ENCODE measurements around the gene AFTPH. TPM values are rescaled to one million over a fixed set of nuclear protein-coding genes. Genes with fewer than 3 reads are reported as not detected.
"Not testable (repeated sequence)": the region's sequence is repeated elsewhere in the genome, so short reads cannot be mapped to it uniquely, and the experiment has no call there.

Gene AFTPH
- total RNA-seq, 2 experiments from 2014 or later, result 26.3 to 27.2 TPM

DNA sequence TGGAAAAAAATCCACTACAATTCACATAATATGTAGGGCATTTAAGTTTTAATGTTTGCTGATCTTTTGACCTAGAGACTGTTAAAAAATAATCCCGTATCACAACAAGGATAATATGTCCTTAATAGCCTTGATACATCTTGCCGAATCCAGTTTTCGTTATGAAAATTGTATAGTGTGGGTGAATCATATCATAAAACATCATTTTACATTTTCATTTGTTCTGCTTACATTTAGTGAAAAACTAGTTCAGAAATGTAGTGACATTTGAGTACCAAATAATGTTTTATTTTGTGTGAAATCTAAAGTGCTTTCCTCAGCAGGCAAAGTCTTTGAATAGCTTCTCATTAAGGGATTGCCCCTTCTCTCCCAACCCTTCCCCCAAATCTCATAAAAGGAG, 1.9 kb downstream of the AFTPH start:
- DNase-seq, result no peak
- CTCF ChIA-PET, result interaction anchor here (1.0 to 6.4 kb wide), 3 partner anchors 14 to 306 kb away, joined by 5 to 159 read pairs (median 5); no protein-coding TSS in a partner anchor
- Mint-ChIP-seq H3K27me3 (ENCODE audit: low read depth) (no peaks in the 10 kb centered on the region), H3K4me1 (ENCODE audit: low read depth) (peaks cover 40% of the 10 kb centered on the region), H3K27ac (peak overlapping the region; percentile 22), H3K36me3 (ENCODE audit: low read depth) (peaks cover 8% of the 10 kb centered on the region), H3K4me3 (peak overlapping the region; percentile 99), H3K9me3 (ENCODE audit: insufficient read depth) (no peaks in the 10 kb centered on the region)
- POLR2A ChIA-PET, result no interaction called here
- no peak for ATAC-seq

DNA sequence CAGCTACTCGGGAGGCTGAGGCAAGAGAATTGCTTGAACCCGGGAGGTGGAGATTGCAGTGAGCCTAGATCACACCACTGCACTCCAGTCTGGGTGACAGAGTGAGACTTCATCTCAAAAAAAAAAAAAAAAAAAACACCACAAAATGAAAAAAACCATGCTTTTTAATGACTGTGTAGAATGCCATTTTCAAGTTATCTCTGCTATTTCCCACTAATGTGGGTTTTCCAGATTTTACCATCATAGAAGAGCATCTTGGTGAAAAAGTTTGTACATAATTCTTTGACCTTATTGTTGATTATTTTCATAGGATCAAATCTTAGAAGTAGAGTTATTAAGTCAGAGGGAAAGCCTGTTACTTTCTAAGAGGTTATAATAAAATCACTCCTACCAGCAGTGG, 6.8 kb downstream of the AFTPH start:
- POLR2A ChIA-PET; H3K4me3 Mint-ChIP-seq; H3K27me3 Mint-ChIP-seq (ENCODE audit: low read depth): not testable (repeated sequence)

DNA sequence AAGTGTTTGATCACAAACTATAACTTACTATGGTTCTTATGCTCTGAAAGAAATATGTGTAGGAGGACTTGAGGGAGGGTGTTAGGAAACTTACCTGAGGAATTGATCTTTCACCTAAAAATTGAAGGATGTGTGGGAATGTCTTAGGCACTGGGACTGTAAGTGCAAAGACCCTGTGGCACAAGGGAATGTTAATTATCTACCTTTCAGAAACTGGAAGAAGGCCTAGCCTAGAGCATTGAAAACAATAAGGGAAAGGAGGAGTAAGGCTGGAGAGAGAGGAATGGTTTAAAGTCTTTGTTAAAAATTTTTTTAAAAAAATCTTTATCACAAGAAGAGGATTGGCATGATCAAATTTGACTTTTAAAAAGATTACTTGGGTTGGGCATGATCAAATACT, 7.9 kb downstream of the AFTPH start:
- H3K27ac Mint-ChIP-seq, result no peak overlapping the region
- ChIA-PET POLR2A (interaction anchor here (3.1 kb wide), 1 partner anchor 8 kb away, joined by 18 read pairs; the partner anchor contains the start of gene AFTPH), CTCF (interaction anchor here (1.4 kb wide), 2 partner anchors 9 to 54 kb away, joined by 3 read pairs; no protein-coding TSS in a partner anchor)
- peaks cover 8% of the 10 kb centered on the region for H3K36me3 Mint-ChIP-seq (ENCODE audit: low read depth)
- H3K4me3 Mint-ChIP-seq, result no peak overlapping the region
- H3K9me3 Mint-ChIP-seq (ENCODE audit: insufficient read depth), result no peaks in the 10 kb centered on the region
- no peaks in the 10 kb centered on the region for H3K27me3 Mint-ChIP-seq (ENCODE audit: low read depth)
- ATAC-seq, result no peak
- no peak for DNase-seq
- H3K4me1 Mint-ChIP-seq (ENCODE audit: low read depth), result peaks cover 43% of the 10 kb centered on the region

More for the DNA sequence above, 6.8 kb downstream of the AFTPH start:
- H3K27ac Mint-ChIP-seq; H3K9me3 Mint-ChIP-seq (ENCODE audit: insufficient read depth); ATAC-seq; DNase-seq; CTCF ChIA-PET: not testable (repeated sequence)
- Mint-ChIP-seq H3K36me3 (ENCODE audit: low read depth) (peaks cover 10% of the 10 kb centered on the region), H3K4me1 (ENCODE audit: low read depth) (peaks cover 52% of the 10 kb centered on the region)

DNA sequence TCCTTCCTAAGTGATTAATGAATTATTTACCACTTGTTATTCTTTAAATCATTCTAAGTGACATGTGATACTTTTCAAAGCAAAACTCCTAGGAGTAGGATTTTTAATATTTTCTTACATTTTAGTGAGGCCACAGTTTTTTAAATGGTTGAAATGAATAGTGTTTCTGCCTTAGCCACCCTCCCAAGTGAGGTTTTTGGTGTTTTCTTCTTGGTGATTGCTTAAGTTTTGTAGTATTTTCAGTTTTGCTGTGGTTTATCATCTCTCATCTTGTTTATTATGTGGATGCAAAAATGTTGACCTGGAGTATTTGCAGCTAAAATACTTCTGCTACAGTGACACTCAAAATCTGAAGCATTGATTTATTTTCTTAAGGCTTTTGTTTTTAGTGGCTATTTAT, 9.8 kb downstream of the AFTPH start:
- CTCF ChIA-PET, result interaction anchor here (1.8 kb wide), 1 partner anchor 9 kb away, joined by 6 read pairs; no protein-coding TSS in a partner anchor
- H3K4me3 Mint-ChIP-seq, result no peak overlapping the region
- no peaks in the 10 kb centered on the region for H3K9me3 Mint-ChIP-seq (ENCODE audit: insufficient read depth)
- H3K36me3 Mint-ChIP-seq (ENCODE audit: low read depth), result peaks cover 5% of the 10 kb centered on the region
- H3K27me3 Mint-ChIP-seq (ENCODE audit: low read depth), result no peaks in the 10 kb centered on the region
- peak; percentile 35 for ATAC-seq
- peaks cover 40% of the 10 kb centered on the region for H3K4me1 Mint-ChIP-seq (ENCODE audit: low read depth)
- no peak for DNase-seq
- POLR2A ChIA-PET, result interaction anchor here (3.1 kb wide), 1 partner anchor 10 kb away, joined by 18 read pairs; the partner anchor contains the start of gene AFTPH
- no peak overlapping the region for H3K27ac Mint-ChIP-seq

DNA sequence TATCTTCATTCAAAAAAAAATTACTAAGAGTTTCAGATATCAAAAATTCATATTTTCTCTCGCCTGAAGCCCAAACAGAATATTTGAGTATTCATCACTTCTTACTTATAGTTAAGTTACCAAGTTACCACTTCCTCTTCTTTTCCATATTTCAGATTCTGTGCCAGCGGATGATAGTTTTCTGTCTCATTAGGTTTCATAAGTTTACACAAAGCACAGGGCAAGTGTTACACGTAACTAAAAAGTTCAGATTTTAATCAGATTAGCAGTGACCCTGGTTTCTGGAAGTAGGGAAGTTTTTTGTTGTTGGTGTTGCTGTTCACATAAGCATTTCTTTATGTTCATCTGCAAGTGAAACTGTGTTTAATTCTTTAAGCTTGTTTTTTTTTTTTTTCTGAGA, 10.2 kb downstream of the AFTPH start:
- CTCF ChIA-PET, result interaction anchor here (1.8 kb wide), 1 partner anchor 9 kb away, joined by 6 read pairs; no protein-coding TSS in a partner anchor
- Mint-ChIP-seq H3K4me1 (ENCODE audit: low read depth) (peaks cover 39% of the 10 kb centered on the region), H3K36me3 (ENCODE audit: low read depth) (peaks cover 5% of the 10 kb centered on the region), H3K9me3 (ENCODE audit: insufficient read depth) (no peaks in the 10 kb centered on the region), H3K4me3 (no peak overlapping the region), H3K27ac (no peak overlapping the region), H3K27me3 (ENCODE audit: low read depth) (no peaks in the 10 kb centered on the region)
- no peak for ATAC-seq
- POLR2A ChIA-PET, result interaction anchor here (3.1 kb wide), 1 partner anchor 11 kb away, joined by 18 read pairs; the partner anchor contains the start of gene AFTPH
- no peak for DNase-seq

DNA sequence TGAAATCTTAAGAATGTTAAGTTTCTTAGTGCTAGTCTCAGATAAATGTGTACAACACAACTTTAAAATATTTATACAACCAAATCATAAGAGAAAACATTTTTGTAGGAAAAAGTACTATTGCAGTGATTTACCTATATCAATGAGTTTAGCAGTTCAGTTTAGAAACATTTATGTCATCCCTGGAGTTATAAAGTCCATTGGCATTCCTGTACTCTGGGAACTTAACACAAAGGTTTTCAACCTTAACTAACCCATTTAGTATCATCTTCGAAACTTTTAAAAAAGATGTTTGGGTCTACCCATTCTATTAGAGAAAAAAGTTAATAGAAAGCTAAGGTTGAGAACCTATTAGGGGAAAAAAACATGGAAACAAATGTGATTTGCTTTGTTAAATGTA, 10.9 kb downstream of the AFTPH start:
- H3K27ac Mint-ChIP-seq, result no peak overlapping the region
- H3K36me3 Mint-ChIP-seq (ENCODE audit: low read depth), result peaks cover 5% of the 10 kb centered on the region
- DNase-seq, result no peak
- H3K27me3 Mint-ChIP-seq (ENCODE audit: low read depth), result no peaks in the 10 kb centered on the region
- no peak overlapping the region for H3K4me3 Mint-ChIP-seq
- CTCF ChIA-PET, result no interaction called here
- H3K9me3 Mint-ChIP-seq (ENCODE audit: insufficient read depth), result no peaks in the 10 kb centered on the region
- no peak for ATAC-seq
- POLR2A ChIA-PET, result interaction anchor here (3.1 kb wide), 1 partner anchor 11 kb away, joined by 18 read pairs; the partner anchor contains the start of gene AFTPH
- H3K4me1 Mint-ChIP-seq (ENCODE audit: low read depth), result peaks cover 44% of the 10 kb centered on the region

DNA sequence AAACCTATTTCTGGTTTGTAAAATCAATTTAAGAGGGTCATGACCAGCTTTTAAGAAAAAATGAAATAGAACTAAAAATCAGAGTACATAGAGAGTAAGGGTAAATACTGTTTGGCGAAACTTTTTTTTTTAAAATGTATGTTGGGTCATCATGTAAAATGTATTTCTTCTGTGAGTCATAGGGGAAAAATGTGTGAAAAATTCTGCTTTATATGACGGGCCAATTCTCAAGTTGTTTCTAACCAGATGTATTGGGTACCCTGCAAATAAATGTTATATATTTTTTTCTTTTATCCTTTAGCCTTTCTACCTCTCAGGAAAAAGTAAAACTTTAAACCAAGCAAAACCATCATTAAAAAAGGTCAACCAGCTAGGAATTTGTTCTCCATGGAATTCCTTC, 13.9 kb downstream of the AFTPH start:
- no peak overlapping the region for H3K27ac Mint-ChIP-seq
- H3K4me3 Mint-ChIP-seq, result no peak overlapping the region
- ChIA-PET POLR2A (interaction anchor here (0.6 kb wide), 1 partner anchor 199 kb away, joined by 4 read pairs; no protein-coding TSS in a partner anchor), CTCF (no interaction called here)
- H3K4me1 Mint-ChIP-seq (ENCODE audit: low read depth), result peaks cover 33% of the 10 kb centered on the region
- H3K36me3 Mint-ChIP-seq (ENCODE audit: low read depth), result peaks cover 4% of the 10 kb centered on the region
- DNase-seq (no peak), ATAC-seq (no peak)
- H3K9me3 Mint-ChIP-seq (ENCODE audit: insufficient read depth), result no peaks in the 10 kb centered on the region
- no peaks in the 10 kb centered on the region for H3K27me3 Mint-ChIP-seq (ENCODE audit: low read depth)

DNA sequence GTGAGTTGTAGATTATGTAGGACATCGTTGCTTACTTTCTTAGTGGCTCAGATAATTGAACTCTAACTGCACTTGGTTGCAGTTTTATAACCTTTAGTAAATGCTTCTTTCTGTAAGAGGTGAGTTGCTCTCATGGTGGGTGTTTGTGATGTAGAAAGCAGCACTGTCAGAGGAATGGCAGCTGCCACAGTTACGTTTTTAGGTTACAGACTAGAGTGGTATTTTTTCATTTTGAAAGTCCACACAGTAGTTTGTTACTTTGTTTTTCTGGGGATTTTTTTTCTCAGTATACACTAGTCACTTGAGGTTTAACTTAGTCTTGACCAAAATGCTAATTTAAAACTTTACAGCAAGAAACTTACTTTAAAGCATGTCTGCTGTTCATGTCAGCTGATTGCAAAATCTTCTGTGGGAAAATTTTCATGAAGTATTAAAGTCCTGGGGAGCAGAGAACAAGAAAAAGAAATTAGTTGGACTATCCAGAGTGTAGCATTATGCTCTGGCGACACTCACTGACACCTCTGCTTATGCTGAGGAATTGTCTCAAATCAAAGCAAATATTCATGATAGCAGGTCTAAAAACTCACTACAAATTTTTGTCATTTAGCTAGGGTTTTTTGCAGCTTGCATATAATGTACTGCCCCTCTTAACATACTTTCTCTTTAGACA, 14.8 kb downstream of the AFTPH start:
- ATAC-seq, result no peak
- no peak for DNase-seq
- CTCF ChIA-PET, result interaction anchor here (1.0 to 4.4 kb wide), 7 partner anchors 9 to 334 kb away, joined by 3 to 21 read pairs (median 4); partner anchors contain the start of gene AFTPH
- Mint-ChIP-seq H3K36me3 (ENCODE audit: low read depth) (peaks cover 4% of the 10 kb centered on the region), H3K27me3 (ENCODE audit: low read depth) (no peaks in the 10 kb centered on the region), H3K4me1 (ENCODE audit: low read depth) (peaks cover 25% of the 10 kb centered on the region), H3K9me3 (ENCODE audit: insufficient read depth) (no peaks in the 10 kb centered on the region), H3K27ac (no peak overlapping the region), H3K4me3 (no peak overlapping the region)
- POLR2A ChIA-PET, result no interaction called here

DNA sequence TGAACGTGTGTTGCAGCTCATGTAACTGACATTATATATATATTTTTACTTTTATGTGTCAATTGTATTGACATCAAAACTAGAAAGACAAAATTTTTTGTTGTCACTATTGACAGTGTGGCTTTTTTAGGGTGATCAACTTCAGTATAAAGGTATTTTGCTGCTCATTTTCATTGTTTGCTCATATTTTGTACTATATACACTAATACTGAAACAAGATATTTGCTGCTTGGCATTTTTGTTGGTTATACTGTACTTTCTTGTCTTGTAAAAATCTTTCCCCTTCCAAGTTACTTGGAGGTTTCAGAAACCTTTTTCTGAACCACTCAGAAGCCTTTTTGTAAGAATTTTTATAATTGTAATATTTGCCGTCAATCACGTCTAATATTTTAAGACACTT, 16.5 kb downstream of the AFTPH start:
- Mint-ChIP-seq H3K36me3 (ENCODE audit: low read depth) (peaks cover 4% of the 10 kb centered on the region), H3K9me3 (ENCODE audit: insufficient read depth) (no peaks in the 10 kb centered on the region), H3K27me3 (ENCODE audit: low read depth) (no peaks in the 10 kb centered on the region), H3K27ac (no peak overlapping the region), H3K4me1 (ENCODE audit: low read depth) (peaks cover 17% of the 10 kb centered on the region), H3K4me3 (no peak overlapping the region)
- CTCF ChIA-PET, result interaction anchor here (1.0 to 4.4 kb wide), 4 partner anchors 14 to 23 kb away, joined by 3 to 21 read pairs (median 8); partner anchors contain the start of gene AFTPH
- no peak for ATAC-seq
- no peak for DNase-seq
- POLR2A ChIA-PET, result no interaction called here

DNA sequence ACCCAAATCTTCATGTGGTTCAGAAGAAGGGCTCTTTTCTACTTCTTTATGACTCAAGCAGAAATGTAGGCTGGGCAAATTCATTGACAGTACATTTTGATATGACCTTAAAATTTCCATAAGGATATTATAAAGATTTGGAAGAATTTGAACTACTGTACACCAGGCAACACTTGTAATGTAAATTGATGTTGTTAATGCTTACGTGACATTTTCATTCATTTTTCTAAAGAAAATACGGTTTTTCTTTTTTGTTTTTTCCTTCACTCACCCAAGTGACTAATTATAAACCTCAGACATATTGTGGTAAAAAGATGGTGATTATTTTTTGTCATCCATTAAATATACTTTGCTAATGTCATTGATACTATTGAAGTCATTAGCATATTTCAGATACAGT, 17.4 kb downstream of the AFTPH start:
- Mint-ChIP-seq H3K4me3 (no peak overlapping the region), H3K9me3 (ENCODE audit: insufficient read depth) (no peaks in the 10 kb centered on the region), H3K36me3 (ENCODE audit: low read depth) (no peaks in the 10 kb centered on the region), H3K27me3 (ENCODE audit: low read depth) (no peaks in the 10 kb centered on the region), H3K27ac (no peak overlapping the region), H3K4me1 (ENCODE audit: low read depth) (peaks cover 13% of the 10 kb centered on the region)
- DNase-seq (no peak), ATAC-seq (no peak)
- ChIA-PET CTCF (interaction anchor here (1.0 to 4.4 kb wide), 3 partner anchors 15 to 22 kb away, joined by 3 to 21 read pairs (median 10); partner anchors contain the start of gene AFTPH), POLR2A (interaction anchor here (0.6 kb wide), 1 partner anchor 11 kb away, joined by 4 read pairs; no protein-coding TSS in a partner anchor)

DNA sequence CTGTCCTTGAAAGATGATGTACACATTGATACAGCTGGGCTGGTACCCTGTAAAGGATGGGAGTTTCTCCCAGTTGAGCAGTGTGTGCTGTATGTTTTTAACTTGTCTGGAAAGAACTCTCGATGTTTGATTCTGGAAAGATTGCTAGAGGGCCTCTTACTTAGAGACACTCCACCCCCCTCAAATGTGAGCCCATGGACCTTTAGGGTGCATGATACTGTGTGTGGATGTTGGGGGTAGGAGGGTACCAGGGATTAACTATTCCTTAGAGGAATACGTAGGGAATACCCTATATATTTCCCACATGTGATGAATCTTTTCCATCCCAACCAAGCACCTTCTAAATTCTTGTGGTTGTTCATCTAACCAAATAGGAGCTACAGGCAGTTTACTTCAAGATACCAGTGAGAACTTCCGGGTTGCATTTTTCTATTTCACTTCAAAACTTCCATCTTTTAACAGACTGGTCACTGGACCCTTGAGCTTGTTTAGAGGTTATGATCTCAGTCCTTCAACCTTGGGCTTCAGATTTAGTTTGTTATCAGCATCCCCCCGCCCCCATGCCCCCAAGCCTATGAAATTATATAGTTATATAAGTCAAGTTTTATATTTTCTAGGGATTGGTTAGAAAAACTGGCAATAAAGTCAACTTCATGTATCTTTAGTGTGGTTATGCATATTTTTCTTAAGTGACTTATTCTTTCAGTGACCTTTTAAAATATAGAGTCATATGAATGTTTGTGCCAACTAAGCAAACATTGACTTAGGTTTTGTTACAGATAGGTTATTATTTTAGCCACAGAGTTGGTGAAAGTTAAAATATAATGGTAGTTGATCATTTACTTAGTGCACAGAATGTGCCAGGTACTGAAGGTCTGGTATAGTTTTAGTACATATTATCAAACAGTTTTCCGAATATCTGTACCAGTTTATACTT, 18.2 kb downstream of the AFTPH start:
- no peaks in the 10 kb centered on the region for H3K27me3 Mint-ChIP-seq (ENCODE audit: low read depth)
- ChIA-PET CTCF (interaction anchor here (4.4 kb wide), 1 partner anchor 19 kb away, joined by 21 read pairs; the partner anchor contains the start of gene AFTPH), POLR2A (interaction anchor here (0.6 kb wide), 1 partner anchor 11 kb away, joined by 4 read pairs; no protein-coding TSS in a partner anchor)
- peaks cover 3% of the 10 kb centered on the region for H3K36me3 Mint-ChIP-seq (ENCODE audit: low read depth)
- no peak for ATAC-seq
- no peak overlapping the region for H3K27ac Mint-ChIP-seq
- H3K9me3 Mint-ChIP-seq (ENCODE audit: insufficient read depth), result no peaks in the 10 kb centered on the region
- no peak for DNase-seq
- no peak overlapping the region for H3K4me3 Mint-ChIP-seq
- peaks cover 16% of the 10 kb centered on the region for H3K4me1 Mint-ChIP-seq (ENCODE audit: low read depth)

All from activated CD8-positive, alpha-beta T cell treated with anti-CD3 and anti-CD28 coated beads, Interleukin-2, amount 10 ng/mL, durations not matched to agents 7 days and 5 days (primary cell).